Measurements from ENCODE around the gene COG8. TPM values are rescaled to one million over a fixed set of nuclear protein-coding genes. Genes with fewer than 3 reads are reported as not detected.

The COG8 gene
- total and polyA plus RNA-seq, 2 experiments from 2014 or later: 28.9 to 52.4 TPM

- no peak for DNase-seq
- Histone ChIP-seq H3K27me3 (replicated peaks; ENCODE audit: insufficient read depth) (no peaks in the 10 kb centered on the region), H3K4me3 (no peak overlapping the region), H3K4me1 (ENCODE audit: insufficient read depth) (no peaks in the 10 kb centered on the region; the same call in 1 of the 2 replicates), H3K79me2 (ENCODE audit: insufficient read depth) (peaks cover 7% of the 10 kb centered on the region), H3K4me2 (ENCODE audit: unreplicated experiment) (no peak overlapping the region), H3F3A (ENCODE audit: insufficient read depth) (peaks cover 19% of the 10 kb centered on the region), H2AFZ (no peak overlapping the region), H3K27ac (no peak overlapping the region), H4K20me1 (ENCODE audit: insufficient read depth) (no peaks in the 10 kb centered on the region), H3K9me3 (ENCODE audit: low read depth) (no peaks in the 10 kb centered on the region), H3K9me2 (ENCODE audit: insufficient read depth) (no peaks in the 10 kb centered on the region), H3K9ac (no peak overlapping the region), H3K36me3 (ENCODE audit: low read depth) (peaks cover 4% of the 10 kb centered on the region; the same call in 1 of the 2 replicates)
- 13 to 16% methylated on average over 1 of the region's 1 CpG for WGBS, 2 experiments (ENCODE audit: low coverage in 1 of 2, low lambda C conversion rate in 2 of 2, missing lambda C conversion rate in 2 of 2)
- TF ChIP-seq EZH2 (IDR thresholded peaks at IDR 0.05; ENCODE audit: insufficient read depth, poor library complexity, severe bottlenecking): no peak
- TF ChIP-seq EZH2phosphoT487 (IDR thresholded peaks at IDR 0.05; ENCODE audit: insufficient read depth, low read depth): no peak
- in situ Hi-C loops (cut with MboI): no loop called here
Measured at GRCh38 chr16:69307091-69307490, 32.3 kb downstream of the COG8 start.

DNA sequence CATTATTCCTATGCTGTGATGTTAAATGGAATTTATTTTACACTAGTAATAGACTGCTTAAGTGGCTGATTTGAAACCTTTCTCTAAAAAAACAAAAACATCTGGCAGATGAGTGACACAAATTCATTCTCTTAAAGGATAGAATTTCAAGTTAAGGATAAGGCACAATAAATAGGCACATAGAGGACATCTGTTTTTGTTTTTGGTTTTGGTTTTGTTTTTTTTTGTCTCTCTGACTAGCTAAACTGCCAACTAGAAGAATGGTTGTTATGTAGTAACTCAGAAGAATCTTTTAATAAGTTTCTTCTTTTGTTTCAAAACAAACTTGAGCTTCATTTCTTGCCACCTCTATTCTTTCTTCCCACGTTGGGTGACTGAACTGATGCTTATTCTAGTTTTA, 33.3 kb downstream of the COG8 start:
- 4 to 5% methylated on average over 1 of the region's 1 CpG for WGBS, 2 experiments (ENCODE audit: low coverage in 1 of 2, low lambda C conversion rate in 2 of 2, missing lambda C conversion rate in 2 of 2)
- in situ Hi-C loops (cut with MboI): no loop called here

DNA sequence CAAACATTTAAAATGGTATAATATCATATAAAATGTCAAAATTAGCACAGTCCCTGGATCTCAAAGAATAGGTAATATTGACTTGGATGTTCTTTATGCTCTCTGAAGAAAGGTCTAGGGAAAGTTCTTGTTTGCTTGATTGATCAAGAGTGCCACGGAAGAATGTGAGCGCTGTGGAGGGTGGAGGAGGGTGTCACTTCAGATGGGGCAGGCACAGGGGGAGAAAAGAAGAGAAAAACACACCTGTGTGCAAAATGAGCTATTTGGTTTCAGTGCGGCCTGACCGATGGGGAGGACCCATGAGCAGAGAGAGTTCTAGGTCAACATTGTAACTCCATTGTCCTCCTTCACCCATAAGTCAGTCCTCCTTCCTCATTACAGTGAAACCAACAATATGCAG, 37.1 kb downstream of the COG8 start:
- Histone ChIP-seq H3K4me3 (no peak overlapping the region), H3K79me2 (ENCODE audit: insufficient read depth) (no peaks in the 10 kb centered on the region), H3F3A (ENCODE audit: insufficient read depth) (peaks cover 9% of the 10 kb centered on the region), H4K20me1 (ENCODE audit: insufficient read depth) (no peaks in the 10 kb centered on the region), H3K36me3 (ENCODE audit: low read depth) (peaks cover 24% of the 10 kb centered on the region), H3K4me2 (ENCODE audit: unreplicated experiment) (no peak overlapping the region), H3K4me1 (ENCODE audit: insufficient read depth) (no peaks in the 10 kb centered on the region; the same call in 1 of the 2 replicates), H3K27me3 (replicated peaks; ENCODE audit: insufficient read depth) (no peaks in the 10 kb centered on the region), H3K9me3 (ENCODE audit: low read depth) (no peaks in the 10 kb centered on the region), H3K9me2 (ENCODE audit: insufficient read depth) (no peaks in the 10 kb centered on the region), H3K9ac (no peak overlapping the region), H2AFZ (no peak overlapping the region), H3K27ac (no peak overlapping the region)
- no peak for DNase-seq
- 86 to 94% methylated on average over 4 of the region's 4 CpGs for WGBS, 2 experiments (ENCODE audit: low coverage in 1 of 2, low lambda C conversion rate in 2 of 2, missing lambda C conversion rate in 2 of 2)
- TF ChIP-seq EZH2 (IDR thresholded peaks at IDR 0.05; ENCODE audit: insufficient read depth, poor library complexity, severe bottlenecking) (no peak), EZH2phosphoT487 (IDR thresholded peaks at IDR 0.05; ENCODE audit: insufficient read depth, low read depth) (no peak)
- in situ Hi-C loops (cut with MboI): no loop called here

More for the DNA sequence above, 33.3 kb downstream of the COG8 start:
- H2AFZ ChIP-seq: no peak overlapping the region
- DNase-seq: no peak
- no peak overlapping the region for H3K4me3 ChIP-seq
- no peaks in the 10 kb centered on the region; the same call in 1 of the 2 replicates for H3K4me1 ChIP-seq (ENCODE audit: insufficient read depth)
- no peak overlapping the region for H3K27ac ChIP-seq
- TF ChIP-seq EZH2 (IDR thresholded peaks at IDR 0.05; ENCODE audit: insufficient read depth, poor library complexity, severe bottlenecking): no peak
- no peak for TF ChIP-seq EZH2phosphoT487 (IDR thresholded peaks at IDR 0.05; ENCODE audit: insufficient read depth, low read depth)
- H3K9me2 ChIP-seq (ENCODE audit: insufficient read depth): no peaks in the 10 kb centered on the region
- no peaks in the 10 kb centered on the region for H3K79me2 ChIP-seq (ENCODE audit: insufficient read depth)
- H3F3A ChIP-seq (ENCODE audit: insufficient read depth): peaks cover 19% of the 10 kb centered on the region
- no peaks in the 10 kb centered on the region for H4K20me1 ChIP-seq (ENCODE audit: insufficient read depth)
- no peak overlapping the region for H3K9ac ChIP-seq
- H3K4me2 ChIP-seq (ENCODE audit: unreplicated experiment): no peak overlapping the region
- H3K36me3 ChIP-seq (ENCODE audit: low read depth): peaks cover 6% of the 10 kb centered on the region; the same call in 1 of the 2 replicates
- H3K9me3 ChIP-seq (ENCODE audit: low read depth): no peaks in the 10 kb centered on the region
- H3K27me3 ChIP-seq (replicated peaks; ENCODE audit: insufficient read depth): no peaks in the 10 kb centered on the region

GRCh38 chr16:69301861-69302260, 37.5 kb downstream of the COG8 start:
- in situ Hi-C loops (cut with MboI): no loop called here

More at GRCh38 chr16:69301861-69302260, 37.5 kb downstream of the COG8 start:
- Histone ChIP-seq H3K9me2 (ENCODE audit: insufficient read depth) (no peaks in the 10 kb centered on the region), H3K9ac (no peak overlapping the region), H3K27me3 (replicated peaks; ENCODE audit: insufficient read depth) (no peaks in the 10 kb centered on the region), H3K9me3 (ENCODE audit: low read depth) (no peaks in the 10 kb centered on the region), H3F3A (ENCODE audit: insufficient read depth) (peaks cover 9% of the 10 kb centered on the region), H4K20me1 (ENCODE audit: insufficient read depth) (no peaks in the 10 kb centered on the region), H2AFZ (no peak overlapping the region), H3K4me2 (ENCODE audit: unreplicated experiment) (no peak overlapping the region), H3K27ac (no peak overlapping the region), H3K4me3 (no peak overlapping the region), H3K79me2 (ENCODE audit: insufficient read depth) (no peaks in the 10 kb centered on the region), H3K4me1 (ENCODE audit: insufficient read depth) (no peaks in the 10 kb centered on the region; the same call in 1 of the 2 replicates), H3K36me3 (ENCODE audit: low read depth) (peaks cover 24% of the 10 kb centered on the region)
- 95 to 99% methylated on average over 4 of the region's 4 CpGs for WGBS, 2 experiments (ENCODE audit: low coverage in 1 of 2, low lambda C conversion rate in 2 of 2, missing lambda C conversion rate in 2 of 2)
- DNase-seq: no peak
- no peak for TF ChIP-seq EZH2 (IDR thresholded peaks at IDR 0.05; ENCODE audit: insufficient read depth, poor library complexity, severe bottlenecking)
- no peak for TF ChIP-seq EZH2phosphoT487 (IDR thresholded peaks at IDR 0.05; ENCODE audit: insufficient read depth, low read depth)

Data from GM23248 (cell line).